Astrocyte (in vitro differentiated cells and primary cell): ENCODE measurements around the gene AURKAIP1.

ENCODE experiments used
- CTCF ChIP-seq: IDR thresholded peaks from 2 replicates; pipeline ENCODE4 v1.5.1; 2011; ENCODE audit warnings: low read depth, mild to moderate bottlenecking, inconsistent platforms, low read length, moderate library complexity; ENCODE audit not compliant: insufficient read depth
- EZH2 ChIP-seq: IDR thresholded peaks from 2 replicates; pipeline ENCODE4 v1.6.1; 2012; ENCODE audit warnings: mild to moderate bottlenecking, low read length, inconsistent platforms; ENCODE audit not compliant: insufficient read depth

DNA sequence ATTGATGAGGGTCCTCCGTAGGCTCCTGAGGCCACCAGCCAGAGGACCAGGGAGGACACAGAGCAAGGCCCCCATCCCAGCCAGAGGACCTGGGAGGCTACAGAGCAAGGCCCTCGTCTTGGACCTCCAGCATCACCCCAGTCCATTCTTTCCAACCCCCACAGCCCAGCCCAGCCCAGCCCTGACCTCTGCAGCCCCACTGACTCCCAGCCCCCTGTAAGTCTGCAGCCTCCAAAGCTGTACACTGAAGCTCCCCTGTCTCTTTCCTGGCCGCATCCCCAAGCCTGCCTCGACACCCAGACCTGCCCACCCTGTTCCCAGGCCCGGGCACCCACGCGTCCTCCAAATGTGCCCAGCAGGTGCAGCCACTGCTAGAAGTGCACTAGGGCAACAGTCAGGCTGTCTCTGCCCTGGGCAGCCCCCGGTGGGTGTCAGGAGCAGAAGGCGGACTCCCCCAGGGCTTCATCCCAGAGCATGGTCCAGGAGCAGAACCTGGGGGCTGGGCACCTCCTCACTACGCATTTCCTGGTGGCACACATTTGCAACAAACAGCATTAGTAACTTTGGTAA is 27.9 kb downstream of the AURKAIP1 start:
- TF ChIP-seq CTCF (no peak), EZH2 (no peak)
